Hair follicular keratinocyte (primary cell): ENCODE results near the gene NACAD. TPM values are rescaled to one million over a fixed set of nuclear protein-coding genes. Genes with fewer than 3 reads are reported as not detected.

Experiments used
- total RNA-seq: library from RNA; depleted of rRNA; stranded (reverse); fragments of >200 nt; gene quantifications from 2 replicates; pipeline ENCODE4 v1.2.3, GENCODE V29; 2015

Gene NACAD, protein sequence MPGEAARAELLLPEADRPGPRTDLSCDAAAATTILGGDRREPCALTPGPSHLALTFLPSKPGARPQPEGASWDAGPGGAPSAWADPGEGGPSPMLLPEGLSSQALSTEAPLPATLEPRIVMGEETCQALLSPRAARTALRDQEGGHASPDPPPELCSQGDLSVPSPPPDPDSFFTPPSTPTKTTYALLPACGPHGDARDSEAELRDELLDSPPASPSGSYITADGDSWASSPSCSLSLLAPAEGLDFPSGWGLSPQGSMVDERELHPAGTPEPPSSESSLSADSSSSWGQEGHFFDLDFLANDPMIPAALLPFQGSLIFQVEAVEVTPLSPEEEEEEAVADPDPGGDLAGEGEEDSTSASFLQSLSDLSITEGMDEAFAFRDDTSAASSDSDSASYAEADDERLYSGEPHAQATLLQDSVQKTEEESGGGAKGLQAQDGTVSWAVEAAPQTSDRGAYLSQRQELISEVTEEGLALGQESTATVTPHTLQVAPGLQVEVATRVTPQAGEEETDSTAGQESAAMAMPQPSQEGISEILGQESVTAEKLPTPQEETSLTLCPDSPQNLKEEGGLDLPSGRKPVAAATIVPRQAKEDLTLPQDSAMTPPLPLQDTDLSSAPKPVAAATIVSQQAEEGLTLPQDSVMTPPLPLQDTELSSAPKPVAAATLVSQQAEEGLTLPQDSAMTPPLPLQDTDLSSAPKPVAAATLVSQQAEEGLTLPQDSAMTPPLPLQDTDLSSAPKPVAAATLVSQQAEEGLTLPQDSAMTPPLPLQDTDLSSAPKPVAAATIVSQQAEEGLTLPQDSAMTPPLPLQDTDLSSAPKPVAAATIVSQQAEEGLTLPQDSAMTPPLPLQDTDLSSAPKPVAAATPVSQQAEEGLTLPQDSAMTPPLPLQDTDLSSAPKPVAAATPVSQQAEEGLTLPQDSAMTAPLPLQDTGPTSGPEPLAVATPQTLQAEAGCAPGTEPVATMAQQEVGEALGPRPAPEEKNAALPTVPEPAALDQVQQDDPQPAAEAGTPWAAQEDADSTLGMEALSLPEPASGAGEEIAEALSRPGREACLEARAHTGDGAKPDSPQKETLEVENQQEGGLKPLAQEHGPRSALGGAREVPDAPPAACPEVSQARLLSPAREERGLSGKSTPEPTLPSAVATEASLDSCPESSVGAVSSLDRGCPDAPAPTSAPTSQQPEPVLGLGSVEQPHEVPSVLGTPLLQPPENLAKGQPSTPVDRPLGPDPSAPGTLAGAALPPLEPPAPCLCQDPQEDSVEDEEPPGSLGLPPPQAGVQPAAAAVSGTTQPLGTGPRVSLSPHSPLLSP (N-terminal part only)
- total RNA-seq, result 1.2 and 3.4 TPM in 2 replicates

DNA sequence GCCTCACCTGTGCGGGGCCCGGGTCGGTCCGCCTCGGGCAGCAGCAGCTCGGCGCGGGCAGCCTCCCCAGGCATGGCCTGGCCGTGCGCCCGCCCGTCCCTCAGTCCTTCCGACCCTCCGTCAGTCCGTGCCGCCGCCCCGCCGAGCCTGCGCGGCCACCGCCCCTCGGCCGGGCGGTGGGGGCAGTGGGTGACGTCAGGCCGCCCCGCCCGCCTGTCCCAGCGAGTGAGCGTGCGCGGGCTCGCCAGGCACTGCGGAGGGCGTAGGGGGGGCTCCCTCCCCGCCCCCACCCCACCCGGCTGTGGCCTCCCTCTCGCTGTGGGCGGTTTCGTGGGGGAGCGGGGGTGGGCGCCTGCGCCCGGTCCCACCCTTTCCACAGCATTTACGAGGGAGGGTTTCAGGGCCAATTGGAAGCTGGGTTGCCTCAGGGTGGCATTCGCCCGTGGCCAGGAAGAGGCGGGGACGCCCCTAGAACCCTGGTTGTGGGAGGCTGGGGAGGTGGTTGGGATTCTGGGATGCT is at the start of gene NACAD:
TSS of gene NACAD (minus strand) at position 149 of the 520 bp plus-strand sequence. CDS start at position 74, 75 bp downstream.

DNA sequence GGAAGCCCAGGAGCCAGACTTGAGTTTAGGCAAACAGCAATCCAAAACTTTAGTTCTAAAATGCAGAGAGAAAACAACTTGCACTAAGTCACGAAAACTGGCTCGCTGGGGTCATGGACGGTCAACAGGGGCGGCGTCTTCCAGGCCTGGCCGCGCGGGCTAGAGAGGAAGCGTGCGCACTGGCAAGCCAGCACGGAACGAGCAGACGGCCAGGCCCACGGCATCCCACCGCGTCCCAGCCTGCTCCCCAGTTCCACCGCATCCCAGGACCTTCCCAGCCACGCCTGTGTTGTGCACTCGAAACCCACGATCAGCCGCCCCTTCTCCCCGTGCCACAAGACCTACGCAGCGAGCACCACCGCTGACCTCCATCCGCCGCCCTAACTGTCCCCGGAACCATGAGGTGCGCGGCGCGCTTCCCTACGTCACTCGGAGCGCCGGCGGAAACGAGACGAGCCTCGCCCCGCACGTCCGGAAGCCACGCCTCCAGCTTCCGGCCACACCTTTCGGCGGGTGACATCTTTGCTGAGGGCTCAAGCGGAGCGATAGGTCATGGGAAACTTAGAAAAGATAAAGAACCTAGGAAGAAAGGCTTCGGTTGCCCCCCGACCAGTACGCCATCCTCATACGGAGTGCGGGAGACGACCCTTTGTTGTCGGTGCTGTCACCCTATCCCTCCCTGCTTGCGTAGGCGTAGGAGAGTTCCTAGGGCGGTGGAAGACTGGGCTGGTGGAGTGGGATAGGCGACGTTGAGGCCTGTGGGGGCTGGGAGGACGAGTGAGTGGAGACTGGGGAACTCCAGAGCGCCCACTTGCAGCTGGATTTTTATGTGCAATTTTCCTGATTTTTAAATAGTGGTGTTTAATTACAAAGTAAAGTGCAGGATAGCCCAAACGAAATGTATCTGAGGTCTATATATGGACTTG is 22.8 kb upstream of the NACAD start, which contains the start of gene TBRG4:
TSS of gene TBRG4 (minus strand) at position 400 of the 926 bp plus-strand sequence. CDS start 2,460 bp downstream, outside the sequence.

Other genes starting within 250 kb of the NACAD start
- gene H2AZ2, start 240.9 kb downstream of the NACAD start, total RNA-seq, result 122 and 213 TPM in 2 replicates
- 6.2 and 8.4 TPM in 2 replicates for gene PURB, start 203.4 kb downstream of the NACAD start, total RNA-seq
- 0.08 TPM in 1 of 2 replicates, not detected in the other for gene MYO1G, start 110.0 kb downstream of the NACAD start, total RNA-seq
- 66.1 and 81.7 TPM in 2 replicates for gene CCM2, start 88.8 kb downstream of the NACAD start, total RNA-seq
- gene TBRG4, start 22.7 kb upstream of the NACAD start, total RNA-seq, result 71.8 and 93.7 TPM in 2 replicates
- not detected in 2 replicates for gene RAMP3, start 68.8 kb upstream of the NACAD start, total RNA-seq